Endodermal cell (in vitro differentiated cells): ENCODE results near the gene DUOXA2. TPM values are rescaled to one million over a fixed set of nuclear protein-coding genes. Genes with fewer than 3 reads are reported as not detected.
A peak's percentile ranks its signal among the peaks of the same experiment; 100 is the strongest.

Experiments used
- DNase-seq: peaks from one replicate; pipeline ENCODE4 v3.0.0-alpha.2; 2017
- H3K27ac ChIP-seq: 2 replicates; pipeline ENCODE4 v1.5.1; 2013; ENCODE audit warnings: mild to moderate bottlenecking, low read depth, low read length, moderate library complexity
- H3K27me3 ChIP-seq: 2 replicates; pipeline ENCODE4 v1.6.1; 2013; ENCODE audit warnings: mild to moderate bottlenecking, low read length, moderate library complexity; ENCODE audit not compliant: insufficient read depth, control insufficient read depth, poor library complexity, severe bottlenecking
- H3K36me3 ChIP-seq: 2 replicates; pipeline ENCODE4 v1.7.0; 2013; ENCODE audit warnings: mild to moderate bottlenecking, low read length, moderate library complexity; ENCODE audit not compliant: control insufficient read depth, insufficient read depth
- H3K4me1 ChIP-seq: one replicate; pipeline ENCODE4 v1.7.0; 2013; ENCODE audit warnings: low read length; ENCODE audit not compliant: control insufficient read depth, insufficient read depth
- H3K4me3 ChIP-seq: 2 replicates; pipeline ENCODE4 v1.5.1; 2013; ENCODE audit warnings: mild to moderate bottlenecking, low read length, moderate library complexity
- H3K9ac ChIP-seq: 2 replicates; pipeline ENCODE4 v1.6.1; 2013; ENCODE audit warnings: mild to moderate bottlenecking, low read length, moderate library complexity; ENCODE audit not compliant: poor library complexity, severe bottlenecking; ENCODE audit errors: extremely low read depth
- H3K9me3 ChIP-seq: 2 replicates; pipeline ENCODE4 v1.6.1; 2013; ENCODE audit warnings: mild to moderate bottlenecking, low read length, moderate library complexity; ENCODE audit not compliant: control insufficient read depth
- H3K27ac Mint-ChIP-seq: 2 replicates; pipeline ENCODE4 v1.8.0; 2020; ENCODE audit warnings: mixed read lengths
- H3K27me3 Mint-ChIP-seq: 2 replicates; pipeline ENCODE4 v1.8.0; 2021; ENCODE audit warnings: mild to moderate bottlenecking, mixed read lengths; ENCODE audit not compliant: insufficient read depth
- H3K36me3 Mint-ChIP-seq: 2 replicates; pipeline ENCODE4 v1.8.0; 2020; ENCODE audit warnings: low read depth, mixed read lengths
- H3K4me1 Mint-ChIP-seq: 2 replicates; pipeline ENCODE4 v1.8.0; 2020; ENCODE audit warnings: mixed read lengths
- H3K4me3 Mint-ChIP-seq: 2 replicates; pipeline ENCODE4 v1.8.0; 2020; ENCODE audit warnings: mild to moderate bottlenecking, moderate library complexity, mixed read lengths
- H3K9me3 Mint-ChIP-seq: 2 replicates; pipeline ENCODE4 v1.8.0; 2020; ENCODE audit warnings: mild to moderate bottlenecking, mixed read lengths
- whole genome bisulfite sequencing, 2 experiments: methylation state at CpG; one replicate each; pipeline versions ENCODE4 v1.1.5 to v1.1.7; 2013; ENCODE audit warnings: missing lambda C conversion rate in 2 of 2, mixed read lengths in 1 of 2; ENCODE audit not compliant: insufficient coverage in 1 of 2, insufficient read length in 1 of 2; 5-methylcytosine and 5-hydroxymethylcytosine counted together
- total RNA-seq, 2 donors: library from RNA; stranded (reverse); fragmentation: NEBNext Ultra II Directional in 1 of 2; extraction: Animal tissue kit (Norgen Biotek cat#: 25700) in 1 of 2; gene quantifications; 2 replicates in 1 of 2; 3 replicates in 1 of 2; pipeline ENCODE4 v1.2.1, GENCODE V29; 2021
- TF ChIP-seq, protein P1 (sequence below): fragments of 200-600 bp; sonication (generic); conservative IDR thresholded peaks from 2 replicates; pipeline ENCODE4 v1.5.0; 2021; ENCODE audit warnings: antibody characterized with exemption, mild to moderate bottlenecking

The DUOXA2 gene
- total RNA-seq, 2 donors from 2014 or later: not detected

DNA sequence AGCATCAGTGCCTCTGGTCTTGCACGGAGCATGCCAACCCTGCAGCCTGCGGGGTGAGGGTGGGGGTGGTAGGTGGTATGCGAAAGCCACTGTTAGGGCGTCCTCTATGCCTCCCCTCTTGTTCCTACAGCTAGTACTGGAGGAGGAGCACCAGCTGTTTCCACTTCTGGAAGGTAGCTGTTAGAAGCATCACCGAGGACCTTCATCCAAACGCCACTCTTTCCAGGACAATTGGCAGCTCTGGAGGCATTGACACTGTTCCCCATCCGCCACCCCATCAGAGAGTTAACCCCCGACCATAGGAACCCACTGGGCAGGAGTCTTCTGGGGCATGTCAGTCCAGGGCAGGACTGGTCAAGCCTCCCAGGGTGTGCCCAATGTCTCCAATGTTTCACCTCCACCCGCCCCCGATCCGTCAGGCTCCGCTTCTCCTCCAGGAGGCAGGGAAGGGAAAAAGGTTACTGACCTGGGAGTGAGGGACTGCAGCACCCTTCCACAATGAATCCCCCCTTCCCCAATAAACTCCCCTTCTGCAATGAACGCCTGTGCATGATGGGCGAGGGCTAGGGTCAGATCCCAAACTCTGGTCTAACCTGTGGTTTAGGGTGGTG lies 641 bp upstream of the DUOXA2 start:
- DNase-seq: no peak
- Histone ChIP-seq H3K9ac (no peak overlapping the region), H3K36me3 (no peaks in the 10 kb centered on the region), H3K27me3 (peaks cover 91% of the 10 kb centered on the region), H3K4me1 (no peaks in the 10 kb centered on the region), H3K4me3 (peak overlapping the region; percentile 67), H3K27ac (no peak overlapping the region), H3K9me3 (no peaks in the 10 kb centered on the region)
- H3K9me3 Mint-ChIP-seq: peaks cover 7% of the 10 kb centered on the region
- H3K36me3 Mint-ChIP-seq: no peaks in the 10 kb centered on the region
- H3K4me3 Mint-ChIP-seq: peak overlapping the region; percentile 51
- 13 to 17% methylated on average over 5 to 10 of the region's 14 CpGs for WGBS, 2 experiments
- no peak overlapping the region for H3K27ac Mint-ChIP-seq
- TF ChIP-seq, protein P1, sequence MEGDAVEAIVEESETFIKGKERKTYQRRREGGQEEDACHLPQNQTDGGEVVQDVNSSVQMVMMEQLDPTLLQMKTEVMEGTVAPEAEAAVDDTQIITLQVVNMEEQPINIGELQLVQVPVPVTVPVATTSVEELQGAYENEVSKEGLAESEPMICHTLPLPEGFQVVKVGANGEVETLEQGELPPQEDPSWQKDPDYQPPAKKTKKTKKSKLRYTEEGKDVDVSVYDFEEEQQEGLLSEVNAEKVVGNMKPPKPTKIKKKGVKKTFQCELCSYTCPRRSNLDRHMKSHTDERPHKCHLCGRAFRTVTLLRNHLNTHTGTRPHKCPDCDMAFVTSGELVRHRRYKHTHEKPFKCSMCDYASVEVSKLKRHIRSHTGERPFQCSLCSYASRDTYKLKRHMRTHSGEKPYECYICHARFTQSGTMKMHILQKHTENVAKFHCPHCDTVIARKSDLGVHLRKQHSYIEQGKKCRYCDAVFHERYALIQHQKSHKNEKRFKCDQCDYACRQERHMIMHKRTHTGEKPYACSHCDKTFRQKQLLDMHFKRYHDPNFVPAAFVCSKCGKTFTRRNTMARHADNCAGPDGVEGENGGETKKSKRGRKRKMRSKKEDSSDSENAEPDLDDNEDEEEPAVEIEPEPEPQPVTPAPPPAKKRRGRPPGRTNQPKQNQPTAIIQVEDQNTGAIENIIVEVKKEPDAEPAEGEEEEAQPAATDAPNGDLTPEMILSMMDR: no peak
- peaks cover 16% of the 10 kb centered on the region for H3K4me1 Mint-ChIP-seq
- H3K27me3 Mint-ChIP-seq: peaks cover 94% of the 10 kb centered on the region

DNA sequence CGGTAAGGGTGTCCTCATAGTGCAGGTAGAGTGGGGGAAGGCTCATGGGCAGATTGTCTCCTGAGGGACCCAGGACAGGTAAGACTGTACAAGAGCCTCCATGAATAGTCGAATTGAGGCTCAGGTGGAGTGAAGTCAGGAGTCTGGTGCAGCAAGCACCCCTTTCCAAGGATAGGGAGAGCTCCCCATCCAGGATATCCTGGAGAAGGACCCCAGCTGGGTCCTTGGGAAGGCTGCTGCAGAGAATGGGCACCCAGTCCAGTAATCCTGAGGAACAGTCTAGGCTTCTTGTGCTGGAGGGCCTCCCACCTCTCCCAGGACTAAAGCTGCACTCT lies 592 bp downstream of the DUOXA2 start:
- Mint-ChIP-seq H3K4me3 (no peak overlapping the region), H3K4me1 (peaks cover 16% of the 10 kb centered on the region)
- WGBS, 2 experiments: 54 to 63% methylated on average over 1 to 2 of the region's 2 CpGs

DNA sequence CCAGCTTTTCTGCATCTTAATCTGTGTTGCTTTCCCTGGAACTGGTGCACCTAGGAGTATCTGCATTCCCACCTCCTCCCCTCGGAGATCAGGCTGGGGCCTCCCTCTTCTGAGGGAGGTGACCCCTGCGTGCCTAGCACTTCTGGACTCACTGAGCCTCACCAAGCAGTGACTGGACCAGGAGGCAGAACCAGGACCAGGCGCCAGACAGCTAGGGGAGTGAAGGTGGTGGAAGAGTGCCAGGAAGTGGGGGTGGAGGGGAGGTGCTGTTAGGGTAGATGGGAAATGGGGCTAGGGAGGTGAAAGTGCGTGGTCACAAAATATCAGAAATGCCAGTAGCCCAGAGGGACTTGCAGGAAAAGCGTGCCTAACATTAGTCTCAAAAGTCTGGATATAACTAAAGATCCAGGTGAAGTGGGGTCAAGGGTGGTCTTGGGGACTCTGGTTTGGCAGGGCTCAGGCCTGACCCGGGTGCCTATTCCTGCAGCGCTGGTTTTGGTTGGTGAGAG lies 1.2 kb downstream of the DUOXA2 start:
- Mint-ChIP-seq H3K4me1 (peaks cover 16% of the 10 kb centered on the region), H3K4me3 (no peak overlapping the region), H3K27me3 (peaks cover 93% of the 10 kb centered on the region), H3K9me3 (peaks cover 7% of the 10 kb centered on the region), H3K27ac (no peak overlapping the region), H3K36me3 (no peaks in the 10 kb centered on the region)
- TF ChIP-seq, protein P1: no peak
- H3K4me1 ChIP-seq: no peaks in the 10 kb centered on the region
- no peak overlapping the region for H3K4me3 ChIP-seq
- no peaks in the 10 kb centered on the region for H3K9me3 ChIP-seq
- no peak overlapping the region for H3K9ac ChIP-seq
- no peak overlapping the region for H3K27ac ChIP-seq
- peaks cover 89% of the 10 kb centered on the region for H3K27me3 ChIP-seq
- no peaks in the 10 kb centered on the region for H3K36me3 ChIP-seq
- no peak for DNase-seq
- WGBS, 2 experiments: 83 to 90% methylated on average over 4 to 7 of the region's 7 CpGs

More for the DNA sequence above, 592 bp downstream of the DUOXA2 start:
- Histone ChIP-seq H3K9me3 (no peaks in the 10 kb centered on the region), H3K36me3 (no peaks in the 10 kb centered on the region), H3K4me3 (no peak overlapping the region), H3K27me3 (peaks cover 89% of the 10 kb centered on the region), H3K9ac (no peak overlapping the region), H3K4me1 (no peaks in the 10 kb centered on the region), H3K27ac (no peak overlapping the region)
- no peak for DNase-seq
- Mint-ChIP-seq H3K27ac (no peak overlapping the region), H3K36me3 (no peaks in the 10 kb centered on the region), H3K9me3 (peaks cover 7% of the 10 kb centered on the region), H3K27me3 (peaks cover 94% of the 10 kb centered on the region)
- TF ChIP-seq, protein P1: no peak
